ENCODE results near the gene CHD6. TPM values are rescaled to one million over a fixed set of nuclear protein-coding genes. Genes with fewer than 3 reads are reported as not detected.

CHD6 gene
- total RNA-seq, 6 experiments from 2014 or later, result 9.3 to 24.1 (median 16.6) TPM

DNA sequence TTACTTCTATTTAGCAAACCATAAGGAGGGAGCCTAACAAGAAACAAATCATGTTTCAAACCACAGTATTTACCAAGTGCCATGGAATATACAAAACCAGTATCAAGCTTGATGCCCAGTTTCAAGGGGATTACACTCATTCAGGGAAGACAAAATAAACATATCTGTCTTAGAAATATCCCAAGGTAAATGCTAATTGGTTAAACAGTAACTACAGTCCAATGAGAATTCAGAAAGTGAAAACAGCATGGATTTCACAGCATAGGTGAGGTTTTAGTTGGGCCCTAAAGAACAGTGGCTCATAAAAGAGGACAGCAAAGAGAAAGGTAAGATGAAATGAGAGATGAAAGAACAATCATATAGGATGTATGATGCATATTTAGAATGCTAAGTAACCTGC, 110.3 kb downstream of the CHD6 start:
- Histone ChIP-seq H3K9me3 (no peaks in the 10 kb centered on the region), H3K27ac (no peak overlapping the region), H3K4me1 (peaks cover 0 to 65% (median 21%) of the 10 kb centered on the region in 4 donors), H3K4me3 (no peak overlapping the region), H3K27me3 (no peaks in the 10 kb centered on the region), H3K36me3 (peaks cover 0 to 4% (median 0%) of the 10 kb centered on the region in 4 donors)
- DNase-seq, result no peak
- ATAC-seq, result no peak
- intact Hi-C loops (cut with DNase I), result no loop called here
- TF ChIP-seq, protein P1, sequence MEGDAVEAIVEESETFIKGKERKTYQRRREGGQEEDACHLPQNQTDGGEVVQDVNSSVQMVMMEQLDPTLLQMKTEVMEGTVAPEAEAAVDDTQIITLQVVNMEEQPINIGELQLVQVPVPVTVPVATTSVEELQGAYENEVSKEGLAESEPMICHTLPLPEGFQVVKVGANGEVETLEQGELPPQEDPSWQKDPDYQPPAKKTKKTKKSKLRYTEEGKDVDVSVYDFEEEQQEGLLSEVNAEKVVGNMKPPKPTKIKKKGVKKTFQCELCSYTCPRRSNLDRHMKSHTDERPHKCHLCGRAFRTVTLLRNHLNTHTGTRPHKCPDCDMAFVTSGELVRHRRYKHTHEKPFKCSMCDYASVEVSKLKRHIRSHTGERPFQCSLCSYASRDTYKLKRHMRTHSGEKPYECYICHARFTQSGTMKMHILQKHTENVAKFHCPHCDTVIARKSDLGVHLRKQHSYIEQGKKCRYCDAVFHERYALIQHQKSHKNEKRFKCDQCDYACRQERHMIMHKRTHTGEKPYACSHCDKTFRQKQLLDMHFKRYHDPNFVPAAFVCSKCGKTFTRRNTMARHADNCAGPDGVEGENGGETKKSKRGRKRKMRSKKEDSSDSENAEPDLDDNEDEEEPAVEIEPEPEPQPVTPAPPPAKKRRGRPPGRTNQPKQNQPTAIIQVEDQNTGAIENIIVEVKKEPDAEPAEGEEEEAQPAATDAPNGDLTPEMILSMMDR (IDR thresholded peaks at IDR 0.05), result no peak
- TF ChIP-seq POLR2A (IDR thresholded peaks at IDR 0.05), result no peak

DNA sequence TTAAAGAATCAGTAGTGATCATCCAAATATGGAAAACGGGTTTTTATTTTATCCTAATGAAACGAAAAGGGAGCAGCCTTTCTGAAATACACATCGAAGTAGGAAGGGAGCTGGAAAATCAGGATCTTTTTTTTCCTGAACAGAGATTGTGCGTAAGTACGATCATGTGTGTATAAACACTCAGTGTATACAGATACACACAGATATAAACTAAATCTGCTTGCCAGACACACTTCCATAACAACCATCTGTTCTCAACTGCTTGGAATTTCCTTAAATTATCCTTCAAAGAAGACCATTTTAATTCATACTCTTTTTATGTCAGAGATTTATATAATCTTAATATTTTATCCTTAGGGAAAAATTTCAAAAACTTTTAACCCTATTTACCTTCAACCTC, 110.7 kb downstream of the CHD6 start:
- intact Hi-C loops (cut with DNase I), result no loop called here
- Histone ChIP-seq H3K9me3 (no peaks in the 10 kb centered on the region), H3K36me3 (no peaks in the 10 kb centered on the region), H3K27ac (no peak overlapping the region), H3K4me1 (peaks cover 0 to 61% (median 19%) of the 10 kb centered on the region in 4 donors), H3K27me3 (no peaks in the 10 kb centered on the region), H3K4me3 (no peak overlapping the region)
- 84% methylated on average over 5 of the region's 5 CpGs for WGBS (ENCODE audit: insufficient coverage, low coverage, low lambda C conversion rate, missing lambda C conversion rate)
- TF ChIP-seq, protein P1 (IDR thresholded peaks at IDR 0.05), result no peak
- TF ChIP-seq POLR2A (IDR thresholded peaks at IDR 0.05), result no peak
- ATAC-seq (no peak), DNase-seq (no peak)

DNA sequence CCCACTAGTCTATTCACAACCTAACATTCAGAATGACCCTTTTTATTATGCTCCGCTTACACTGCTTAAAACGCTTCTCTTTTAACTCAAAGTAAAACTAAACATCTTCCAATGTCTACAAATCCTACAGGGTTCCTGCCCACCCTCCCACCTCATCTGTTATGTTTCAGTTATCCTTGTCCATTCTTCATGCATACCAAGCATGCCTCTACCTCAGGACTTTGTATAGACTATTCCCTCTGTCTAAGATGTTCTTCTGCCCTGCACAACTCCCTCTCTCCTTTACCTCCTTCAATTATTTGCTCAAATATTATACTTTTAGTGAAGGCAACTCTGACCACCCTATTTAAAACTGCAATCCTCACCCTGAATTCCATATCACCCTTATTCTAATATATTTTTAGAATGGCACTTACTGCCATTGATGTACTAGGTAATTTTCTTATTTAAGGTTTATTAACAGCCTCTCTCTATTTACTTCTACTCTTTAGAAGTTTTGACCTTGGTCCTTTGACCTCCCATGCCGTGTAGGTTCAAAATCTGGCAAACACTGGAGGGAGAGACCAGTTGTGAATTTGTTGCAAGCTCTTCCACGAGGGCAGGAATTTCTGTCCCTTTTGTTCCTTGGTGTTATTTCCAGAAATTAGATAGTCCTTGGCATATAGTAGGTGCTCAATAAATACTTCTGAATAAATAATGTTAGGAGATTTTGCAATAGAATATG, 111.8 kb downstream of the CHD6 start:
- Histone ChIP-seq H3K4me3 (no peak overlapping the region), H3K9me3 (no peaks in the 10 kb centered on the region), H3K27ac (no peak overlapping the region), H3K27me3 (no peaks in the 10 kb centered on the region), H3K4me1 (peaks cover 0 to 51% (median 17%) of the 10 kb centered on the region in 4 donors), H3K36me3 (no peaks in the 10 kb centered on the region)
- peak in 2 of 4 donors; percentile 22 to 32 for ATAC-seq
- WGBS (ENCODE audit: insufficient coverage, low coverage, low lambda C conversion rate, missing lambda C conversion rate), result 59% methylated on average over 4 of the region's 4 CpGs
- TF ChIP-seq, protein P1 (IDR thresholded peaks at IDR 0.05), result no peak
- no peak for TF ChIP-seq POLR2A (IDR thresholded peaks at IDR 0.05)
- no peak for DNase-seq
- intact Hi-C loops (cut with DNase I), result no loop called here

DNA sequence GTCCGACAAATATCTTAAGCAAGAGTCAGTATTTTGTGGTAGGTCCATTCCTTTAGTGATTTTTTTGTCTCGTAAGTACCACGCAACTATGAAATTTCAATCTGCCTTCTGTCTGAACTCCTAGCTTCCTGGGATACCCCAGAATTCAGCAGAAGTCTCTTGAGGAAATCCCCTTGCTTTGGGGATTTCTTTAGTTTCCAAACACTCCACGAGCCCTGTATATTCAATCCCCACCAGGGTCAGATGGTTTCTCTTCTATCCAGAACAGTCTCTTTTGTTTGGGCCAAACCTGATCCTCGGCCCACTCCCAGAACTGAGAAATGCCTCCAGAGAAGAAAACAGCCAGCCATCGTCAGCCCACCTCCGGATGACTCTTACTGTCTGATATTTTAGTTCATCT, 113.0 kb downstream of the CHD6 start:
- no peaks in the 10 kb centered on the region for H3K9me3 ChIP-seq
- H3K4me3 ChIP-seq, result no peak overlapping the region
- no peaks in the 10 kb centered on the region for H3K27me3 ChIP-seq
- intact Hi-C loops (cut with DNase I), result no loop called here
- no peaks in the 10 kb centered on the region for H3K36me3 ChIP-seq
- ATAC-seq (no peak), DNase-seq (no peak)
- TF ChIP-seq POLR2A (IDR thresholded peaks at IDR 0.05), result no peak
- TF ChIP-seq, protein P1 (IDR thresholded peaks at IDR 0.05), result no peak
- H3K27ac ChIP-seq, result no peak overlapping the region
- H3K4me1 ChIP-seq, result peaks cover 0 to 39% (median 12%) of the 10 kb centered on the region in 4 donors
- 96% methylated on average over 7 of the region's 7 CpGs for WGBS (ENCODE audit: insufficient coverage, low coverage, low lambda C conversion rate, missing lambda C conversion rate)

Data from right lobe of liver (tissue), 6 donors.